GM18520 (cell line): ENCODE results near the gene SH2D7.

Source experiments
- ATAC-seq: cut with Tn5 transposase; IDR thresholded peaks from one replicate; pipeline ENCODE4 v1.9.1; 2021; ENCODE audit not compliant: unreplicated experiment

SH2D7 gene

GRCh38 chr15:78103406-78104118, 11.2 kb downstream of the SH2D7 start:
- ATAC-seq = peak; percentile 55

GRCh38 chr15:78104119-78104479, 11.7 kb downstream of the SH2D7 start:
- no peak for ATAC-seq

- no peak for ATAC-seq
Observed at GRCh38 chr15:78104566-78105475, 12.5 kb downstream of the SH2D7 start.

- no peak for ATAC-seq
Observed at GRCh38 chr15:78105476-78106241, 13.3 kb downstream of the SH2D7 start.

- no peak for ATAC-seq
Observed at GRCh38 chr15:78107471-78107870, 15.1 kb downstream of the SH2D7 start.

- peak; percentile 36 for ATAC-seq
Observed at GRCh38 chr15:78108300-78109084, 16.1 kb downstream of the SH2D7 start.

GRCh38 chr15:78109156-78109555, 16.8 kb downstream of the SH2D7 start:
- ATAC-seq = no peak

GRCh38 chr15:78110096-78110495, 17.7 kb downstream of the SH2D7 start:
- no peak for ATAC-seq

- no peak for ATAC-seq
Observed at GRCh38 chr15:78110916-78111475, 18.6 kb downstream of the SH2D7 start.

GRCh38 chr15:78111788-78112187, 19.4 kb downstream of the SH2D7 start:
- ATAC-seq = no peak

- ATAC-seq = no peak
Observed at GRCh38 chr15:78112551-78112950, 20.2 kb downstream of the SH2D7 start.

- ATAC-seq = no peak
Observed at GRCh38 chr15:78120523-78120922, 28.2 kb downstream of the SH2D7 start.

- ATAC-seq = no peak
Observed at GRCh38 chr15:78125267-78125666, 32.9 kb downstream of the SH2D7 start.

- no peak for ATAC-seq
Observed at GRCh38 chr15:78127882-78128281, 35.5 kb downstream of the SH2D7 start.

GRCh38 chr15:78129077-78129750, 36.9 kb downstream of the SH2D7 start:
- no peak for ATAC-seq

GRCh38 chr15:78129751-78130287, 37.5 kb downstream of the SH2D7 start:
- no peak for ATAC-seq

GRCh38 chr15:78130466-78131294, 38.3 kb downstream of the SH2D7 start:
- ATAC-seq = peak; percentile 26

- ATAC-seq = peak; percentile 60
Observed at GRCh38 chr15:78131295-78132061, 39.1 kb downstream of the SH2D7 start, which contains the start of gene CIB2. Gene CIB2, minus strand, starts transcription at chr15:78131445. Its CDS starts 230 bp downstream, at chr15:78131215.
